Heart right ventricle (tissue), 16 donors: ENCODE measurements around the gene MTURN. TPM values are rescaled to one million over a fixed set of nuclear protein-coding genes. Genes with fewer than 3 reads are reported as not detected.

Experiments used
- ATAC-seq, 8 donors: fragments of 200-7000 bp; cut with Tn5 transposase; one replicate each; pipeline ENCODE4 v1.9.1; 2020; ENCODE audit warnings: mild to moderate bottlenecking in 8 of 8, moderate library complexity in 8 of 8, moderate number of reproducible peaks in 1 of 8
- DNase-seq, 2 donors: peaks; one replicate each; pipeline ENCODE4 v3.0.0-alpha.2; 2020
- H3K27ac ChIP-seq, 10 donors: fragments of 200-600 bp; sonication (generic) in 2 of 10; one replicate each; pipeline versions ENCODE4 v1.5.0 to v1.8.0; 2020 to 2022; ENCODE audit warnings: mild to moderate bottlenecking in 3 of 10
- H3K27me3 ChIP-seq, 7 donors: fragments of 200-600 bp; one replicate each; pipeline ENCODE4 v1.8.0; 2021 to 2022; ENCODE audit warnings: mild to moderate bottlenecking in 2 of 7
- H3K36me3 ChIP-seq, 9 donors: fragments of 200-600 bp; sonication (generic) in 1 of 9; one replicate each; pipeline versions ENCODE4 v1.5.0 to v1.8.0; 2020 to 2022; ENCODE audit warnings: mild to moderate bottlenecking in 2 of 9
- H3K4me1 ChIP-seq, 9 donors: fragments of 200-600 bp; sonication (generic) in 1 of 9; one replicate each; pipeline versions ENCODE4 v1.5.0 to v1.8.0; 2020 to 2022; ENCODE audit warnings: mild to moderate bottlenecking in 4 of 9
- H3K4me3 ChIP-seq, 10 donors: fragments of 200-600 bp; sonication (generic) in 2 of 10; one replicate each; pipeline versions ENCODE4 v1.5.0 to v1.8.0; 2020 to 2022; ENCODE audit warnings: mild to moderate bottlenecking in 7 of 10, moderate library complexity in 2 of 10
- H3K9me3 ChIP-seq, 11 donors: fragments of 200-600 bp in 10 of 11; sonication (generic) in 2 of 11; one replicate each; pipeline versions ENCODE4 v1.5.0 to v1.8.0; 2013 to 2022; ENCODE audit warnings: mild to moderate bottlenecking in 2 of 11, control low read depth in 1 of 11, moderate library complexity in 1 of 11
- CTCF ChIP-seq, 9 donors: fragments of 200-600 bp; sonication (generic) in 2 of 9; IDR thresholded peaks; one replicate each; pipeline versions ENCODE4 v1.5.0 to v1.8.0; 2021 to 2022; ENCODE audit warnings: antibody characterized with exemption in 9 of 9, mild to moderate bottlenecking in 5 of 9, moderate library complexity in 1 of 9
- WGBS, 2 donors: extraction: QIAGEN DNeasy Blood & Tissue Kit; methylation state at CpG; one replicate each; pipeline ENCODE4 v1.1.7; 2013; ENCODE audit warnings: inconsistent platforms in 1 of 2; 5-methylcytosine and 5-hydroxymethylcytosine counted together
- intact Hi-C, 10 donors: fragments of 100-400 bp; cut with DNase I; formaldehyde crosslinking; loops; one replicate each; pipeline versions ENCODE4 v1.11.1 to v1.14.2; 2022
- polyA plus RNA-seq, 2 donors: library from polyadenylated mRNA; stranded (reverse); fragments of 200-250 nt; gene quantifications; one replicate each; pipeline ENCODE4 v1.2.3, GENCODE V29; 2013
- total RNA-seq, 10 donors: library from RNA; stranded (reverse); fragmentation: NEBNext Ultra II Directional in 3 of 10; extraction: Animal tissue kit (Norgen Biotek cat#: 25700) in 3 of 10; gene quantifications; one replicate each; pipeline versions ENCODE4 v1.2.1 to v1.2.4, GENCODE V29; 2021 to 2023
- donor health status: Arrhythmogenic right ventricular cardiomyopathy.
- donor health status: ischemic (EF 13 %, LVEDD 7.1; RV severe dilation, severe dysfunction).
- donor health status: healthy with polysubstance abuse.
- donor health status: DM: no; HTN: yes; CAD: no.
- donor health status: DM: no; HTN: no; CAD: no.
- donor health status: ischemic (EF 25% LVEDD 6.9; RV normal size, moderate dysfunction).
- donor health status: ischemic (EF 25% LVEDD 5.7; RV mildly dilated, moderate dysfunction).
- donor health status: healthy.
- donor health status: DM: yes; HTN: yes; CAD: no.
- donor health status: Ischemic cardiomyopathy.
- donor health status: ischemic (EF 35%, LVEDD 5.7; RV mildly dilated, moderate dysfunction).
- donor health status: nonischemic (EF 11% LVEDD 7.7; RV severe dilation, severe dysfunction).
- donor health status: DM: yes; HTN: yes; CAD: no.
- donor health status: PGD.
- donor health status: ischemic (EF 29% LVEDD 5.4; RV normal size, mild dysfunction).
- donor health status: nonischemic (EF 23%, LVEDD 6.1; RV moderate dilation, normal function).

Gene MTURN
- total and polyA plus RNA-seq, 12 donors: 8.8 to 46.4 (median 29.0) TPM

- H3K9me3 ChIP-seq: peaks cover 0 to 31% (median 0%) of the 10 kb centered on the region in 11 donors
- no peaks in the 10 kb centered on the region for H3K36me3 ChIP-seq
- WGBS, 2 donors: 94 to 96% methylated on average over 2 of the region's 2 CpGs
- no peak for DNase-seq
- H3K4me1 ChIP-seq: peaks cover 0 to 19% (median 15%) of the 10 kb centered on the region in 9 donors
- ATAC-seq: no peak
- no peaks in the 10 kb centered on the region for H3K27me3 ChIP-seq
- no peak overlapping the region for H3K27ac ChIP-seq
- no peak overlapping the region for H3K4me3 ChIP-seq
- intact Hi-C loops: no loop called here
- TF ChIP-seq CTCF (IDR thresholded peaks at IDR 0.05): no peak
These were observed 54.0 kb downstream of the MTURN start for GRCh38 chr7:30188811-30189210.

- no peak overlapping the region for H3K4me3 ChIP-seq
- WGBS, 2 donors: 91 to 99% methylated on average over 4 of the region's 4 CpGs
- H3K36me3 ChIP-seq: no peaks in the 10 kb centered on the region
- H3K27ac ChIP-seq: no peak overlapping the region
- H3K9me3 ChIP-seq: peaks cover 0 to 40% (median 7%) of the 10 kb centered on the region in 11 donors
- H3K27me3 ChIP-seq: no peaks in the 10 kb centered on the region
- no peaks in the 10 kb centered on the region for H3K4me1 ChIP-seq
- intact Hi-C loops: no loop called here
- DNase-seq: no peak
- TF ChIP-seq CTCF (IDR thresholded peaks at IDR 0.05): no peak
- ATAC-seq: no peak
These were observed 57.0 kb downstream of the MTURN start for GRCh38 chr7:30191809-30192208.

GRCh38 chr7:30193336-30193943 is 58.7 kb downstream of the MTURN start:
- intact Hi-C loops: no loop called here
- ATAC-seq (no peak), DNase-seq (no peak)
- 95% methylated on average over 5 of the region's 5 CpGs for WGBS, 2 donors
- no peak overlapping the region for H3K4me3 ChIP-seq
- H3K4me1 ChIP-seq: no peaks in the 10 kb centered on the region
- H3K36me3 ChIP-seq: no peaks in the 10 kb centered on the region
- no peak for TF ChIP-seq CTCF (IDR thresholded peaks at IDR 0.05)
- peaks cover 0 to 35% (median 7%) of the 10 kb centered on the region in 11 donors for H3K9me3 ChIP-seq
- no peaks in the 10 kb centered on the region for H3K27me3 ChIP-seq
- no peak overlapping the region for H3K27ac ChIP-seq

GRCh38 chr7:30196408-30196807 is 61.6 kb downstream of the MTURN start:
- DNase-seq (no peak), ATAC-seq (no peak)
- Histone ChIP-seq H3K27ac (no peak overlapping the region), H3K4me1 (peaks cover 0 to 14% (median 7%) of the 10 kb centered on the region in 9 donors), H3K27me3 (no peaks in the 10 kb centered on the region), H3K4me3 (no peak overlapping the region), H3K9me3 (peaks cover 0 to 30% (median 7%) of the 10 kb centered on the region in 11 donors), H3K36me3 (no peaks in the 10 kb centered on the region)
- TF ChIP-seq CTCF (IDR thresholded peaks at IDR 0.05): no peak
- intact Hi-C loops: no loop called here
